HUES48 (cell line): ENCODE measurements around the gene PPIAL4G.
"Not testable (repeated sequence)": the region's sequence is repeated elsewhere in the genome, so short reads cannot be mapped to it uniquely, and the experiment has no call there.

Experiments
- H3K27ac ChIP-seq: one replicate; pipeline ENCODE4 v1.7.0; 2013; ENCODE audit warnings: low read depth, low read length, inconsistent platforms
- H3K27me3 ChIP-seq: 2 replicates; pipeline ENCODE4 v1.6.1; 2013; ENCODE audit warnings: mild to moderate bottlenecking, low read length; ENCODE audit not compliant: control insufficient read depth, insufficient read depth
- H3K36me3 ChIP-seq: 2 replicates; pipeline ENCODE4 v1.6.1; 2013; ENCODE audit warnings: low read length; ENCODE audit not compliant: control insufficient read depth, insufficient read depth
- H3K4me1 ChIP-seq: 2 replicates; pipeline ENCODE4 v1.6.1; 2013; ENCODE audit warnings: mild to moderate bottlenecking, low read length; ENCODE audit not compliant: control insufficient read depth, insufficient read depth
- H3K4me3 ChIP-seq: 2 replicates; pipeline ENCODE4 v1.5.1; 2013; ENCODE audit warnings: mild to moderate bottlenecking, low read depth, low read length
- H3K9ac ChIP-seq: 2 replicates; pipeline ENCODE4 v1.6.1; 2013; ENCODE audit warnings: mild to moderate bottlenecking, low read depth, low read length, moderate library complexity
- H3K9me3 ChIP-seq: 2 replicates; pipeline ENCODE4 v1.6.1; 2013; ENCODE audit warnings: low read length; ENCODE audit not compliant: control insufficient read depth, insufficient read depth

PPIAL4G gene

GRCh38 chr1:148481134-148481533 is 2.0 kb downstream of the PPIAL4G start:
- H3K9ac ChIP-seq, H3K4me1 ChIP-seq, H3K4me3 ChIP-seq, H3K27ac ChIP-seq, H3K36me3 ChIP-seq, H3K9me3 ChIP-seq, H3K27me3 ChIP-seq: not testable (repeated sequence)

- not testable (repeated sequence) for H3K27ac ChIP-seq, H3K27me3 ChIP-seq, H3K9me3 ChIP-seq, H3K36me3 ChIP-seq, H3K9ac ChIP-seq, H3K4me1 ChIP-seq
- peak overlapping the region; percentile 60 for H3K4me3 ChIP-seq
These were observed 23.4 kb downstream of the PPIAL4G start for GRCh38 chr1:148459694-148460093.

GRCh38 chr1:148458901-148459581 is 24.1 kb downstream of the PPIAL4G start:
- H3K9ac ChIP-seq = peak overlapping the region; percentile 54; the same call in 1 of the 2 replicates
- H3K9me3 ChIP-seq, H3K27me3 ChIP-seq, H3K36me3 ChIP-seq, H3K4me1 ChIP-seq: not testable (repeated sequence)
- H3K27ac ChIP-seq = peak overlapping the region; percentile 64
- peak overlapping the region; percentile 60 for H3K4me3 ChIP-seq

GRCh38 chr1:148458398-148458797 is 24.7 kb downstream of the PPIAL4G start:
- peak overlapping the region; percentile 35 for H3K27ac ChIP-seq
- not testable (repeated sequence) for H3K9ac ChIP-seq, H3K4me1 ChIP-seq, H3K36me3 ChIP-seq, H3K27me3 ChIP-seq, H3K9me3 ChIP-seq
- H3K4me3 ChIP-seq = peak overlapping the region; percentile 60

GRCh38 chr1:148452845-148453244 is 30.3 kb downstream of the PPIAL4G start:
- not testable (repeated sequence) for H3K9ac ChIP-seq, H3K4me1 ChIP-seq

GRCh38 chr1:148439654-148440325 is 43.3 kb downstream of the PPIAL4G start:
- H3K36me3 ChIP-seq, H3K9me3 ChIP-seq, H3K9ac ChIP-seq, H3K4me3 ChIP-seq, H3K27ac ChIP-seq, H3K27me3 ChIP-seq: not testable (repeated sequence)
- peaks cover 13% of the 10 kb centered on the region for H3K4me1 ChIP-seq

More at GRCh38 chr1:148452845-148453244, 30.3 kb downstream of the PPIAL4G start:
- H3K4me3 ChIP-seq, H3K9me3 ChIP-seq, H3K27ac ChIP-seq, H3K27me3 ChIP-seq, H3K36me3 ChIP-seq: not testable (repeated sequence)

- H3K4me1 ChIP-seq = peaks cover 13% of the 10 kb centered on the region
- H3K27ac ChIP-seq = no peak overlapping the region
- 0 out of 2 replicates have a peak, but pooled peaks cover 3% of the 10 kb centered on the region for H3K36me3 ChIP-seq
- H3K9ac ChIP-seq = no peak overlapping the region
- no peaks in the 10 kb centered on the region; the same call in 1 of the 2 replicates for H3K9me3 ChIP-seq
- H3K27me3 ChIP-seq = no peaks in the 10 kb centered on the region
- no peak overlapping the region for H3K4me3 ChIP-seq
These were observed 47.7 kb downstream of the PPIAL4G start for GRCh38 chr1:148435406-148435805.

GRCh38 chr1:148434832-148435231 is 48.3 kb downstream of the PPIAL4G start:
- Histone ChIP-seq H3K4me3 (no peak overlapping the region), H3K27me3 (no peaks in the 10 kb centered on the region), H3K9me3 (no peaks in the 10 kb centered on the region; the same call in 1 of the 2 replicates), H3K36me3 (0 out of 2 replicates have a peak, but pooled peaks cover 3% of the 10 kb centered on the region), H3K27ac (no peak overlapping the region), H3K9ac (no peak overlapping the region), H3K4me1 (peaks cover 13% of the 10 kb centered on the region)

GRCh38 chr1:148432916-148433317 is 50.2 kb downstream of the PPIAL4G start:
- not testable (repeated sequence) for H3K36me3 ChIP-seq

More at GRCh38 chr1:148432916-148433317, 50.2 kb downstream of the PPIAL4G start:
- not testable (repeated sequence) for H3K4me1 ChIP-seq, H3K27ac ChIP-seq, H3K4me3 ChIP-seq, H3K9me3 ChIP-seq, H3K9ac ChIP-seq, H3K27me3 ChIP-seq
